AG04449 (cell line): ENCODE results near the gene NR6A1.

Experiments used
- CTCF ChIA-PET: fragments of 350-600 bp; formaldehyde crosslinking; extraction: SDS; loops from one replicate; lab custom pipeline; 2021; ENCODE audit warnings: antibody characterized with exemption; lab: Yijun Ruan, JAX
- POLR2A ChIA-PET: fragments of 400-600, 350-600 bp; formaldehyde crosslinking; extraction: SDS; loops from one replicate; lab custom pipeline; 2020; ENCODE audit warnings: antibody characterized with exemption, inconsistent platforms; lab: Yijun Ruan, JAX
- DNase-seq: peaks from one replicate; pipeline ENCODE4 v3.0.0-alpha.2; 2010; ENCODE audit warnings: low read depth, low spot score
- H3K4me3 ChIP-seq: 2 replicates; pipeline ENCODE4 v1.5.1; 2011; ENCODE audit warnings: low read depth, mild to moderate bottlenecking, control low read depth, low read length
- CTCF ChIP-seq: IDR thresholded peaks from one replicate; pipeline ENCODE4 v1.5.1; 2011; ENCODE audit warnings: mild to moderate bottlenecking, moderate library complexity, low read length, control low read depth, inconsistent platforms; ENCODE audit not compliant: insufficient read depth; ENCODE audit errors: missing control alignments

Gene NR6A1

GRCh38 chr9:124596172-124596839, 174.8 kb downstream of the NR6A1 start:
- no peak overlapping the region for H3K4me3 ChIP-seq
- CTCF ChIA-PET, result interaction anchor here (0.8 to 4.8 kb wide), 8 partner anchors 10 to 175 kb away, joined by 3 to 44 read pairs (median 4); no protein-coding TSS in a partner anchor
- no peak for DNase-seq
- no peak for TF ChIP-seq CTCF
- POLR2A ChIA-PET, result no interaction called here

GRCh38 chr9:124595743-124596142, 175.4 kb downstream of the NR6A1 start:
- DNase-seq, result no peak
- no peak for TF ChIP-seq CTCF

GRCh38 chr9:124594673-124595072, 176.4 kb downstream of the NR6A1 start:
- no peak overlapping the region for H3K4me3 ChIP-seq
- ChIA-PET CTCF (interaction anchor here (0.9 to 4.8 kb wide), 5 partner anchors 17 to 117 kb away, joined by 3 to 44 read pairs (median 5); no protein-coding TSS in a partner anchor), POLR2A (no interaction called here)
- TF ChIP-seq CTCF, result no peak
- no peak for DNase-seq

More at GRCh38 chr9:124595743-124596142, 175.4 kb downstream of the NR6A1 start:
- H3K4me3 ChIP-seq, result no peak overlapping the region
- ChIA-PET CTCF (interaction anchor here (0.8 to 4.8 kb wide), 6 partner anchors 10 to 176 kb away, joined by 3 to 44 read pairs (median 4); no protein-coding TSS in a partner anchor), POLR2A (no interaction called here)

GRCh38 chr9:124594225-124594624, 176.9 kb downstream of the NR6A1 start:
- H3K4me3 ChIP-seq, result no peak overlapping the region
- no peak for DNase-seq
- ChIA-PET POLR2A (no interaction called here), CTCF (interaction anchor here (0.9 to 4.8 kb wide), 5 partner anchors 18 to 118 kb away, joined by 3 to 44 read pairs (median 5); no protein-coding TSS in a partner anchor)
- no peak for TF ChIP-seq CTCF

- CTCF ChIA-PET, result interaction anchor here (1.2 to 4.8 kb wide), 4 partner anchors 24 to 118 kb away, joined by 3 to 44 read pairs (median 7); no protein-coding TSS in a partner anchor
- TF ChIP-seq CTCF, result no peak
- POLR2A ChIA-PET, result no interaction called here
- no peak for DNase-seq
- H3K4me3 ChIP-seq, result no peak overlapping the region
These were observed 177.5 kb downstream of the NR6A1 start for GRCh38 chr9:124593651-124594058.

- no peak overlapping the region for H3K4me3 ChIP-seq
- TF ChIP-seq CTCF, result no peak
- ChIA-PET POLR2A (no interaction called here), CTCF (interaction anchor here (2.0 to 2.4 kb wide), 2 partner anchors 42 to 119 kb away, joined by 4 to 10 read pairs; no protein-coding TSS in a partner anchor)
- no peak for DNase-seq
These were observed 177.9 kb downstream of the NR6A1 start for GRCh38 chr9:124593200-124593599.
